ENCODE data around the gene NUP205. TPM values are rescaled to one million over a fixed set of nuclear protein-coding genes. Genes with fewer than 3 reads are reported as not detected.

NUP205 gene
- total RNA-seq, 2 donors from 2014 or later = 28.3 to 30.1 TPM

GRCh38 chr7:135681762-135682161, 124.0 kb downstream of the NUP205 start:
- no peak overlapping the region for H3K4me3 ChIP-seq
- no peak for TF ChIP-seq CTCF (IDR thresholded peaks at IDR 0.05)
- H3K9me3 ChIP-seq = no peaks in the 10 kb centered on the region
- H3K4me1 ChIP-seq (ENCODE audit: control insufficient read depth in 1 of 2, low read depth in 2 of 2) = peaks cover 10 to 60% of the 10 kb centered on the region in 2 donors
- ATAC-seq (ENCODE audit: insufficient number of reproducible peaks, low FRiP score, low read depth) (no peak), DNase-seq (ENCODE audit: low spot score) (no peak)
- no peaks in the 10 kb centered on the region for H3K36me3 ChIP-seq
- no peaks in the 10 kb centered on the region for H3K27me3 ChIP-seq (replicated peaks; ENCODE audit: insufficient read depth)
- peak overlapping the region; percentile 65 to 76 for H3K27ac ChIP-seq

- no peak for TF ChIP-seq CTCF (IDR thresholded peaks at IDR 0.05)
- H3K27ac ChIP-seq = peak overlapping the region; percentile 65 to 76
- no peaks in the 10 kb centered on the region for H3K9me3 ChIP-seq
- ATAC-seq (ENCODE audit: insufficient number of reproducible peaks, low FRiP score, low read depth) (no peak), DNase-seq (ENCODE audit: low spot score) (no peak)
- H3K4me1 ChIP-seq (ENCODE audit: control insufficient read depth in 1 of 2, low read depth in 2 of 2) = peaks cover 10 to 56% of the 10 kb centered on the region in 2 donors
- no peak overlapping the region for H3K4me3 ChIP-seq
- H3K36me3 ChIP-seq = no peaks in the 10 kb centered on the region
- H3K27me3 ChIP-seq (replicated peaks; ENCODE audit: insufficient read depth) = no peaks in the 10 kb centered on the region
Observed at GRCh38 chr7:135682191-135682590, 124.5 kb downstream of the NUP205 start.

GRCh38 chr7:135683609-135684008, 125.9 kb downstream of the NUP205 start:
- Histone ChIP-seq H3K9me3 (no peaks in the 10 kb centered on the region), H3K36me3 (no peaks in the 10 kb centered on the region), H3K4me3 (no peak overlapping the region), H3K27ac (peak overlapping the region in 1 of 2 donors; percentile 18), H3K27me3 (replicated peaks; ENCODE audit: insufficient read depth) (no peaks in the 10 kb centered on the region), H3K4me1 (ENCODE audit: control insufficient read depth in 1 of 2, low read depth in 2 of 2) (peaks cover 10 to 43% of the 10 kb centered on the region in 2 donors)
- DNase-seq (ENCODE audit: low spot score) (no peak), ATAC-seq (ENCODE audit: insufficient number of reproducible peaks, low FRiP score, low read depth) (no peak)
- no peak for TF ChIP-seq CTCF (IDR thresholded peaks at IDR 0.05)

- H3K27me3 ChIP-seq (replicated peaks; ENCODE audit: insufficient read depth) = no peaks in the 10 kb centered on the region
- no peak overlapping the region for H3K4me3 ChIP-seq
- peaks cover 10 to 42% of the 10 kb centered on the region in 2 donors for H3K4me1 ChIP-seq (ENCODE audit: control insufficient read depth in 1 of 2, low read depth in 2 of 2)
- no peaks in the 10 kb centered on the region for H3K9me3 ChIP-seq
- ATAC-seq (ENCODE audit: insufficient number of reproducible peaks, low FRiP score, low read depth) (no peak), DNase-seq (ENCODE audit: low spot score) (no peak)
- H3K27ac ChIP-seq = no peak overlapping the region
- no peak for TF ChIP-seq CTCF (IDR thresholded peaks at IDR 0.05)
- H3K36me3 ChIP-seq = no peaks in the 10 kb centered on the region
Observed at GRCh38 chr7:135684136-135684535, 126.4 kb downstream of the NUP205 start.

GRCh38 chr7:135684699-135685098, 127.0 kb downstream of the NUP205 start:
- no peak overlapping the region for H3K27ac ChIP-seq
- H3K36me3 ChIP-seq = no peaks in the 10 kb centered on the region
- H3K27me3 ChIP-seq (replicated peaks; ENCODE audit: insufficient read depth) = no peaks in the 10 kb centered on the region
- DNase-seq (ENCODE audit: low spot score) = no peak
- no peak overlapping the region for H3K4me3 ChIP-seq
- H3K9me3 ChIP-seq = no peaks in the 10 kb centered on the region
- TF ChIP-seq CTCF (IDR thresholded peaks at IDR 0.05) = no peak
- ATAC-seq (ENCODE audit: insufficient number of reproducible peaks, low FRiP score, low read depth) = no peak
- peaks cover 10 to 36% of the 10 kb centered on the region in 2 donors for H3K4me1 ChIP-seq (ENCODE audit: control insufficient read depth in 1 of 2, low read depth in 2 of 2)
